WTC11 (cell line): ENCODE measurements around the gene CNTN1. TPM values are rescaled to one million over a fixed set of nuclear protein-coding genes. Genes with fewer than 3 reads are reported as not detected.

Source experiments
- ATAC-seq: fragments of 200-7000 bp; cut with Tn5 transposase; 2 replicates; pipeline ENCODE4 v1.10.0; 2021; ENCODE audit warnings: mild to moderate bottlenecking, moderate library complexity
- CTCF ChIA-PET: fragments of 300-600 bp; sonication (Branson Sonifier 250); formaldehyde crosslinking; loops from one replicate; lab custom pipeline; 2021; ENCODE audit warnings: antibody characterized with exemption; lab: Charles Lee
- POLR2A ChIA-PET: fragments of 350-600 bp; sonication (Branson Sonifier 250); formaldehyde crosslinking; loops from one replicate; lab custom pipeline; 2021; ENCODE audit warnings: antibody characterized with exemption; lab: Charles Lee
- DNase-seq: peaks from one replicate; pipeline ENCODE4 v3.0.0; 2021; ENCODE audit warnings: low spot score
- H3K27ac Mint-ChIP-seq: 2 replicates; pipeline ENCODE4 v1.8.0; 2021; ENCODE audit warnings: mixed read lengths
- H3K27me3 Mint-ChIP-seq: 2 replicates; pipeline ENCODE4 v1.8.0; 2021; ENCODE audit warnings: low read depth, mild to moderate bottlenecking, moderate library complexity, mixed read lengths
- H3K36me3 Mint-ChIP-seq: 2 replicates; pipeline ENCODE4 v1.8.0; 2021; ENCODE audit warnings: mixed read lengths
- H3K4me1 Mint-ChIP-seq: 2 replicates; pipeline ENCODE4 v1.8.0; 2022; ENCODE audit warnings: mixed read lengths
- H3K4me3 Mint-ChIP-seq: 2 replicates; pipeline ENCODE4 v1.8.0; 2021; ENCODE audit warnings: mild to moderate bottlenecking, moderate library complexity, mixed read lengths
- H3K9me3 Mint-ChIP-seq: 2 replicates; pipeline ENCODE4 v1.8.0; 2021; ENCODE audit warnings: mixed read lengths
- CDX4 ChIP-seq: fragments of 250-450 bp; sonication (Bioruptor Pico); IDR thresholded peaks from 2 replicates; pipeline ENCODE4 v1.9.0; 2021; ENCODE audit warnings: moderate library complexity, mild to moderate bottlenecking, inconsistent platforms, borderline replicate concordance
- E2F4 ChIP-seq: sonication (generic); formaldehyde crosslinking; IDR thresholded peaks from 2 replicates; pipeline ENCODE4 v1.8.1; 2022; ENCODE audit warnings: low read depth, mild to moderate bottlenecking, moderate library complexity, missing genetic modification reagents, borderline replicate concordance
- ERG ChIP-seq: fragments of 250-450 bp; sonication (Bioruptor Pico); IDR thresholded peaks from 2 replicates; pipeline ENCODE4 v1.8.0; 2021; ENCODE audit warnings: mild to moderate bottlenecking
- ETV6 ChIP-seq: sonication (generic); formaldehyde crosslinking; IDR thresholded peaks from 2 replicates; pipeline ENCODE4 v1.8.1; 2022; ENCODE audit warnings: mild to moderate bottlenecking, missing genetic modification reagents
- GTF2I ChIP-seq: fragments of 250-450 bp; sonication (Bioruptor Pico); conservative IDR thresholded peaks from 2 replicates; pipeline ENCODE4 v1.4.0; 2021; ENCODE audit warnings: mild to moderate bottlenecking
- NR2C2 ChIP-seq: sonication (generic); formaldehyde crosslinking; IDR thresholded peaks from 2 replicates; pipeline ENCODE4 v1.8.0; 2022; ENCODE audit warnings: mild to moderate bottlenecking, missing genetic modification reagents
- SOX15 ChIP-seq: fragments of 250-450 bp; sonication (Bioruptor Pico); IDR thresholded peaks from 2 replicates; pipeline ENCODE4 v1.9.0; 2021; ENCODE audit warnings: mild to moderate bottlenecking
- TCF7 ChIP-seq: sonication (generic); formaldehyde crosslinking; IDR thresholded peaks from 2 replicates; pipeline ENCODE4 v1.8.0; 2022; ENCODE audit warnings: mild to moderate bottlenecking, low read depth, missing genetic modification reagents, moderate library complexity
- USF1 ChIP-seq: sonication (generic); formaldehyde crosslinking; IDR thresholded peaks from 2 replicates; pipeline ENCODE4 v1.8.0; 2022; ENCODE audit warnings: mild to moderate bottlenecking, missing genetic modification reagents
- ZNF232 ChIP-seq: sonication (generic); formaldehyde crosslinking; IDR thresholded peaks from 2 replicates; pipeline ENCODE4 v1.8.0; 2022; ENCODE audit warnings: mild to moderate bottlenecking, missing genetic modification reagents
- ZNF317 ChIP-seq: sonication (generic); formaldehyde crosslinking; IDR thresholded peaks from 2 replicates; pipeline ENCODE4 v1.8.1; 2023; ENCODE audit warnings: low read depth, mild to moderate bottlenecking, moderate library complexity, missing genetic modification reagents, borderline replicate concordance
- ZNF423 ChIP-seq: fragments of 250-450 bp; sonication (Bioruptor Pico); IDR thresholded peaks from 2 replicates; pipeline ENCODE4 v2.1.2; 2022; ENCODE audit warnings: mild to moderate bottlenecking, moderate library complexity
- ZNF671 ChIP-seq: fragments of 250-450 bp; sonication (Bioruptor Pico); IDR thresholded peaks from 2 replicates; pipeline ENCODE4 v1.8.0; 2021; ENCODE audit warnings: mild to moderate bottlenecking
- total RNA-seq: library from RNA; stranded (reverse); gene quantifications from 3 replicates; pipeline ENCODE4 v1.2.3, GENCODE V29; 2021
- TF ChIP-seq, protein P1 (sequence below): sonication (generic); formaldehyde crosslinking; IDR thresholded peaks from 2 replicates; pipeline ENCODE4 v1.8.0; 2022; ENCODE audit warnings: missing genetic modification reagents
- TF ChIP-seq, protein P2 (sequence below): sonication (generic); formaldehyde crosslinking; IDR thresholded peaks from 2 replicates; pipeline ENCODE4 v1.8.1; 2023; ENCODE audit warnings: mild to moderate bottlenecking, missing genetic modification reagents, moderate library complexity
- TF ChIP-seq, protein P3 (sequence below): fragments of 250-450 bp; sonication (Bioruptor Pico); conservative IDR thresholded peaks from 2 replicates; pipeline ENCODE4 v1.9.0; 2021; ENCODE audit warnings: mild to moderate bottlenecking
- TF ChIP-seq, protein P4 (sequence below): sonication (generic); formaldehyde crosslinking; IDR thresholded peaks from 2 replicates; pipeline ENCODE4 v1.8.0; 2023; ENCODE audit warnings: missing genetic modification reagents, mild to moderate bottlenecking, borderline replicate concordance
- TF ChIP-seq, protein P5 (sequence below): sonication (generic); formaldehyde crosslinking; IDR thresholded peaks from 2 replicates; pipeline ENCODE4 v1.8.0; 2022; ENCODE audit warnings: mild to moderate bottlenecking, missing genetic modification reagents

CNTN1 gene
- total RNA-seq, 1 experiment from 2014 or later, result 16.9 TPM

- TF ChIP-seq USF1 (no peak), ZNF317 (CRISPR knock-in tag) (no peak), ZNF232 (CRISPR knock-in tag) (no peak), ZNF423 (CRISPR knock-in tag) (no peak), ZNF671 (CRISPR knock-in tag) (no peak)
- TF ChIP-seq, protein P1, sequence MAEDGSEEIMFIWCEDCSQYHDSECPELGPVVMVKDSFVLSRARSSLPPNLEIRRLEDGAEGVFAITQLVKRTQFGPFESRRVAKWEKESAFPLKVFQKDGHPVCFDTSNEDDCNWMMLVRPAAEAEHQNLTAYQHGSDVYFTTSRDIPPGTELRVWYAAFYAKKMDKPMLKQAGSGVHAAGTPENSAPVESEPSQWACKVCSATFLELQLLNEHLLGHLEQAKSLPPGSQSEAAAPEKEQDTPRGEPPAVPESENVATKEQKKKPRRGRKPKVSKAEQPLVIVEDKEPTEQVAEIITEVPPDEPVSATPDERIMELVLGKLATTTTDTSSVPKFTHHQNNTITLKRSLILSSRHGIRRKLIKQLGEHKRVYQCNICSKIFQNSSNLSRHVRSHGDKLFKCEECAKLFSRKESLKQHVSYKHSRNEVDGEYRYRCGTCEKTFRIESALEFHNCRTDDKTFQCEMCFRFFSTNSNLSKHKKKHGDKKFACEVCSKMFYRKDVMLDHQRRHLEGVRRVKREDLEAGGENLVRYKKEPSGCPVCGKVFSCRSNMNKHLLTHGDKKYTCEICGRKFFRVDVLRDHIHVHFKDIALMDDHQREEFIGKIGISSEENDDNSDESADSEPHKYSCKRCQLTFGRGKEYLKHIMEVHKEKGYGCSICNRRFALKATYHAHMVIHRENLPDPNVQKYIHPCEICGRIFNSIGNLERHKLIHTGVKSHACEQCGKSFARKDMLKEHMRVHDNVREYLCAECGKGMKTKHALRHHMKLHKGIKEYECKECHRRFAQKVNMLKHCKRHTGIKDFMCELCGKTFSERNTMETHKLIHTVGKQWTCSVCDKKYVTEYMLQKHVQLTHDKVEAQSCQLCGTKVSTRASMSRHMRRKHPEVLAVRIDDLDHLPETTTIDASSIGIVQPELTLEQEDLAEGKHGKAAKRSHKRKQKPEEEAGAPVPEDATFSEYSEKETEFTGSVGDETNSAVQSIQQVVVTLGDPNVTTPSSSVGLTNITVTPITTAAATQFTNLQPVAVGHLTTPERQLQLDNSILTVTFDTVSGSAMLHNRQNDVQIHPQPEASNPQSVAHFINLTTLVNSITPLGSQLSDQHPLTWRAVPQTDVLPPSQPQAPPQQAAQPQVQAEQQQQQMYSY (CRISPR knock-in tag), result no peak
Observed at GRCh38 chr12:40663781-40664180, 28.5 kb upstream of the CNTN1 start (continued).

DNA sequence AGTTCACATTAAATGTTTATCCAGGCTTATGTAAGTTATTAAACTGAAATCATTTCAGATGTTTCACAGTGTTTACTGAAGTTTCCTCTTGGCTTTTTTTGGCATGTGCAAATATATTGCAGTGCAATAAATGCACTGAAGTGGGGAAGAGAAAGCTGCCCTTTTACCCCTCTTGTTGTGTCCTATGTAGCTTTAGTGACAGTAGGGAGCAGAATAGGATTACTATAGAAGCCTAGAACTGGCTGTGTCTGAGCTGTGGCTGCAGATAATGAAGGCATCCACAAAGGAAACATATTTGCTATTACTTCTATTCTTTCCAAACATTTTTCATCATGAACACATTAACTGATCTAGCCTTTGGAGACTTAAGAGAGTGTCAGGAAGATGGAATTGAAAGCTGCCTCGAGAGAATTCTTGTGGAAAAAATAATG is 24.1 kb upstream of the CNTN1 start:
- POLR2A ChIA-PET, result no interaction called here
- CTCF ChIA-PET, result interaction anchor here (0.6 to 0.7 kb wide), 2 partner anchors 34 to 253 kb away, joined by 3 read pairs; no protein-coding TSS in a partner anchor
- Mint-ChIP-seq H3K36me3 (peaks cover 11% of the 10 kb centered on the region), H3K4me1 (peaks cover 6% of the 10 kb centered on the region), H3K27ac (no peak overlapping the region), H3K9me3 (peaks cover 11% of the 10 kb centered on the region), H3K4me3 (no peak overlapping the region), H3K27me3 (no peaks in the 10 kb centered on the region)
- no peak for DNase-seq
- ATAC-seq, result no peak
- TF ChIP-seq E2F4 (CRISPR knock-in tag) (no peak), GTF2I (CRISPR knock-in tag) (no peak), USF1 (no peak), NR2C2 (CRISPR knock-in tag) (no peak), CDX4 (no peak), SOX15 (CRISPR knock-in tag) (no peak), TCF7 (CRISPR knock-in tag) (no peak), ERG (no peak), ZNF317 (CRISPR knock-in tag) (no peak), ETV6 (no peak)
- TF ChIP-seq, protein P2, sequence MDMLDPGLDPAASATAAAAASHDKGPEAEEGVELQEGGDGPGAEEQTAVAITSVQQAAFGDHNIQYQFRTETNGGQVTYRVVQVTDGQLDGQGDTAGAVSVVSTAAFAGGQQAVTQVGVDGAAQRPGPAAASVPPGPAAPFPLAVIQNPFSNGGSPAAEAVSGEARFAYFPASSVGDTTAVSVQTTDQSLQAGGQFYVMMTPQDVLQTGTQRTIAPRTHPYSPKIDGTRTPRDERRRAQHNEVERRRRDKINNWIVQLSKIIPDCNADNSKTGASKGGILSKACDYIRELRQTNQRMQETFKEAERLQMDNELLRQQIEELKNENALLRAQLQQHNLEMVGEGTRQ, result no peak
- TF ChIP-seq, protein P3, sequence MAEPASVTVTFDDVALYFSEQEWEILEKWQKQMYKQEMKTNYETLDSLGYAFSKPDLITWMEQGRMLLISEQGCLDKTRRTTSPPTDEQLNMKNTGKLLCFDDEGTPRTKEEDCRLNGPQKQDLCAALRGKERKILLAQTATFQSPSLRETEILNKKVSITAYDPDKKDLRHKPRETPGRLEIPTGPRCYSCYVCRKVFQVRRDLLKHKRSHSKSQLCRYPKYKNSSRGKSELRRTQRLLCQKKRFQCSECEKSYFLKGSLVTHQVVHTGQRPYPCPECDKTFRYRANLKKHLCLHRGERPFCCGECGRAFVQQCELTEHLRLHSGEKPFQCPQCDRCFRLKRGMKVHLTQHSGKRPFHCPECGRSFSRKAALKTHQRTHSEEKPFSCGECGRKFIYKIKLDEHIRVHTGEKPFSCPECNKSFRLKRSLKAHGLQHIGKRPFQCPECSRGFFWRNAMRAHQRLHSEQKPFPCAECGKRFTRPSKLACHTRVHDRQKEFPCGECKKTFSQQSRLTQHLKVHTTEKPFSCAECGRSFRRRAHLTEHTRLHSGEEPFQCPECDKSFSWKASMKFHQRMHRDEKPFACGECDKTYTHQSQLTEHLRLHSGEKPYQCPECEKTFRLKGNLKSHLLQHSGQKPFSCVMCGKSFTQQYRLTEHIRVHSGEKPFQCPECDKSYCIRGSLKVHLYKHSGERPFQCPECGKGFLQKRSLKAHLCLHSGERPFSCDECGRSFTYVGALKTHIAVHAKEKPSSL (CRISPR knock-in tag), result no peak
- TF ChIP-seq, protein P4, sequence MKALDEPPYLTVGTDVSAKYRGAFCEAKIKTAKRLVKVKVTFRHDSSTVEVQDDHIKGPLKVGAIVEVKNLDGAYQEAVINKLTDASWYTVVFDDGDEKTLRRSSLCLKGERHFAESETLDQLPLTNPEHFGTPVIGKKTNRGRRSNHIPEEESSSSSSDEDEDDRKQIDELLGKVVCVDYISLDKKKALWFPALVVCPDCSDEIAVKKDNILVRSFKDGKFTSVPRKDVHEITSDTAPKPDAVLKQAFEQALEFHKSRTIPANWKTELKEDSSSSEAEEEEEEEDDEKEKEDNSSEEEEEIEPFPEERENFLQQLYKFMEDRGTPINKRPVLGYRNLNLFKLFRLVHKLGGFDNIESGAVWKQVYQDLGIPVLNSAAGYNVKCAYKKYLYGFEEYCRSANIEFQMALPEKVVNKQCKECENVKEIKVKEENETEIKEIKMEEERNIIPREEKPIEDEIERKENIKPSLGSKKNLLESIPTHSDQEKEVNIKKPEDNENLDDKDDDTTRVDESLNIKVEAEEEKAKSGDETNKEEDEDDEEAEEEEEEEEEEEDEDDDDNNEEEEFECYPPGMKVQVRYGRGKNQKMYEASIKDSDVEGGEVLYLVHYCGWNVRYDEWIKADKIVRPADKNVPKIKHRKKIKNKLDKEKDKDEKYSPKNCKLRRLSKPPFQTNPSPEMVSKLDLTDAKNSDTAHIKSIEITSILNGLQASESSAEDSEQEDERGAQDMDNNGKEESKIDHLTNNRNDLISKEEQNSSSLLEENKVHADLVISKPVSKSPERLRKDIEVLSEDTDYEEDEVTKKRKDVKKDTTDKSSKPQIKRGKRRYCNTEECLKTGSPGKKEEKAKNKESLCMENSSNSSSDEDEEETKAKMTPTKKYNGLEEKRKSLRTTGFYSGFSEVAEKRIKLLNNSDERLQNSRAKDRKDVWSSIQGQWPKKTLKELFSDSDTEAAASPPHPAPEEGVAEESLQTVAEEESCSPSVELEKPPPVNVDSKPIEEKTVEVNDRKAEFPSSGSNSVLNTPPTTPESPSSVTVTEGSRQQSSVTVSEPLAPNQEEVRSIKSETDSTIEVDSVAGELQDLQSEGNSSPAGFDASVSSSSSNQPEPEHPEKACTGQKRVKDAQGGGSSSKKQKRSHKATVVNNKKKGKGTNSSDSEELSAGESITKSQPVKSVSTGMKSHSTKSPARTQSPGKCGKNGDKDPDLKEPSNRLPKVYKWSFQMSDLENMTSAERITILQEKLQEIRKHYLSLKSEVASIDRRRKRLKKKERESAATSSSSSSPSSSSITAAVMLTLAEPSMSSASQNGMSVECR, result no peak
- TF ChIP-seq, protein P5, sequence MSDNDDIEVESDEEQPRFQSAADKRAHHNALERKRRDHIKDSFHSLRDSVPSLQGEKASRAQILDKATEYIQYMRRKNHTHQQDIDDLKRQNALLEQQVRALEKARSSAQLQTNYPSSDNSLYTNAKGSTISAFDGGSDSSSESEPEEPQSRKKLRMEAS, result no peak
